HS-5 (cell line): Measurements from ENCODE around the gene PTCH2.
"Not testable (repeated sequence)": the region's sequence is repeated elsewhere in the genome, so short reads cannot be mapped to it uniquely, and the experiment has no call there.

Experiments
- DNase-seq: peaks from one replicate; pipeline ENCODE4 v3.0.0-alpha.2; 2012; ENCODE audit warnings: low read depth

PTCH2 gene

DNA sequence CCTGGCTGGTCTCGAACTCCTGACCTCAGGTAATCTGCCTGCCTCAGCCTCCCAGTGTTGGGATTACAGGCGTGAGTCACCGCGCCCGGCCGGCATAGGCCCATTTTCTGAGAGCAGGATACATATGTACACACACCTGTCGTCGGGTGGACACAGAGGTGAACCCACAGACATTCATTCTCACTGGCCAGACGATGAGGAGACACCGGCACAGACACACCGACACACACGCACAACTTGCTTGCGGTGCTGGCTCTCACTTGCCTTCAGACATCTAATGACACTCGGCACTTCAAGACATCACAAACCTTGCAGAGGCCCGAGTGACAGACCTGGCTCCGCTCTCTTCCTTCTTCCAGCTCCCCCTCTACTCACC, 579 bp downstream of the PTCH2 start:
- DNase-seq, result no peak

DNA sequence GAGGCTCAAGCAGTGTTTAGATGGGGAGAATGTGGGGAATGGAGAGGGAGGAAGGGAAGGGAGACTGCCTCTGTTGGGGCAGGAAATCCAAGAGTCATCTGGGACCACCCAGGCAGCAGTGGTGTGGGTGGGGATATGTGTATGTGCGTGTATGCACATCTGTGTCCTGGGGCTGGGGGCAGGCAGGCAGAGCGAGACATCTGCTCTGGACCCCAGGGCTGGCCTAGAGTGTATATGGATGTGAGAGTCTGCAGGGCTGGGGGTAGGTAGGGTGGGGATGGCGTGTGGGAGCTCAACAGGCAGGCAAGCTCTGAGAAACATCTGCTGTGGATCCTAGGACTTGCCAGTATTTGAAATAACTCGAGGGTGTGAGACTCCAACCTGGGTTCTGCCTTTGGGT, 3.5 kb downstream of the PTCH2 start:
- no peak for DNase-seq

DNA sequence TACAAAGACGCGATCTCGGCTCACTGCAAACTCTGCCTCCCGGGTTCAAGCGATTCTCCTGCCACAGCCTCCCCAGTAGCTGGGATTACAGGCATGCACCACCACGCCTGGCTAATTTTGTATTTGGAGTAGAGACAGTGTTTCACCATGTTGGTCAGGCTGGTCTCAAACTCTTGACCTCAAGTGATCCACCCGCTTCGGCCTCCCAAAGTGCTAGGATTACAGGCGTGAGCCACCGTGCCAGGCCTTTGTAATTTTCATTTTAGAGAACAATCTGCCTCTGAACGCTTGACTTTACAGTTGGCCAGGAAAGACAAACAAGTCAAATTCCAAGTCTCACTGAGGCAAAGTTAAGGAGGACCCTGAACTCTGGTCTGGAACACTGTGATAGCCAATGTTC, 4.8 kb downstream of the PTCH2 start:
- DNase-seq, result not testable (repeated sequence)

DNA sequence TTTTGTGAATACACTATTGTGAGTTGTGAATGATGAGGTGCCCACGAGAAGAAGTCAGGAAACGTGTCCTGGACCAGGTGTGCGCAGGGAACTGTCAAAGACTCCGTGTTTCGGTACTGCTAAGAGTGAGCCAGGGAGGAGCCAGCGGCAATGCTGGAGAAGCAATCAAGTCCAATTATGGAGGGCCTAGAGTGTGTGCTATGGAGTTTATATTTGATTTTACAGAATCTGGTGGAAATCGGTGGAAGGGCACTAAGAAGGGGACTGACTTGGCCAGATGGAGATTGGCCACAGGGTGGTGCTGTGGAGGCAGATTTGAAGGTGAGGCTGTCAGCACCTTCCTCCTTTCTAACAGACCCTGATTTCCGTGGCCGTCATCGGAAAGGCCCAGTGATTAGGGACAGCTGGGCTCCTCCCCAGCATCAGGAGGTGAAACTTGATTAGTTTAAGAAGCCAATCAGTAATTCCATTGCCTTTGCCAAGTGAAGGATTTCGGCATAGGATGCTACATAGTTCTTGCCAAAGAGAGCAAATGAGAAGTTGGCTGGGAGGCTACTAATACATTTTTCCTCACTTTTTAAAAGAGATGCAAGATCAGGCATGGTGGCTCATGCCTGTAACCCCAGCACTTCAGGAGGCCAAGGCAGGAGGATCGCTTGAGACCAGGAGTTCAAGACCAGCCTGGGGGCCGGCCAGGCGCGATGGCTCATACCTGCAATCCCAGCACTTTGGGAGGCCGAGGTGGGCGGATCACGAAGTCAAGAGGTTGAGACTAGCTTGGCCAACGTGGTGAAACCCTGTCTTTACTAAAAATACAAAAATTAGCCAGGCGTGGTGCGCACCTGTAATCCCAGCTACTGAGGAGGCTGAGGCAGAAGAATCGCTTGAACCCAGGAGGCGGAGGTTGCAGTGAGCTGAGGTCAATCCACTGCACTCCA, 7.0 kb downstream of the PTCH2 start:
- DNase-seq, result peak; percentile 43

DNA sequence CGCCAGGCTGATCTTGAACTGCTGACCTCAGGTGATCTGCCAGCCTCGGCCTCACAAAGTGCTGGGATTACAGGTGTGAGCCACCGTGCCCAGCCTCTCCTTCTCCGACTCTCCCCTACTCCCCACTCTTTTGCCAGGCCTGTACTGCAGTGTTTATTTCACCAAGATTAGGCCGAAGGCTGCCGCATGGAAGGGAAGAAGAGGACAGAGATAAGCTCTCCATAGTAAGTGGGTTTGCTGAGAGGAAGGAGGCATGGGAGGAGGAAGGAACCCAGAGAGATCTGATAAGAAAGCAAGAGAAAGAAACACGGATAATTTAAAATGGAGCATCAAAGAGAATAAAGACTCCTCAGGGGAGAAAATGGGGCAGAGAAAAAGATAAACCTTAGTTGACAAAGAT, 8.7 kb downstream of the PTCH2 start:
- no peak for DNase-seq

DNA sequence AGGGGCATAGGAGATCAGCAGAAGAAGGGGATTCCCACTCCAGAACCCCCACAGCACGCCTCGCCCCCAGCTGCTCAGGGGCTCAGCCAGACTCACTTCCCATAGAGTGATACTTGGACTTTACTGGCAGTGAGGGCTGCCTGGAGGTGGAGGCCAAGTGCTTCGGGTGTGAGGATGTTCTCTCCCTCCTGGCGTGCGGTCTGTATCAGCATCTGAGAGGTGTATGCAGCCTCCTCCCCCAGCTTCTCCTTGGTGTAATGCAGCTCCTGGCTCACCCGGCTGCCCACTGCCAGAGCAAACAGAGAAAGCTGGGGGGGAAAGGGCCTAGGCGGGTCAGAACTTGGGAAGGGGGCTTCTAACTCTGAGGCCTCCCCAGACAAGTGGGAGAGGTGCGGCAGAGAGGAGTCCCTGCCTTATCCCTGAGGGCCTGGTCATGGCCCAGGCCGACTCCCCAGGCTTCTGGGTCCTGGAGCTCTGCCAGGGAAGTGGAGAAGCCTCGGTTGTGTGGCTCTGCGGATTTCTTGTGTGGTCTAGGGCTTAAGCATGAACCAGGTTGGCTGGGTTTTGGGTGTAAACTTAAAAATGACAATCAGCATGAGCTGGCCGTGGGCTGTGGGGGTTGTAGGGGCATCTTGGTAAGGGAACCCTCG, 10.9 kb downstream of the PTCH2 start:
- DNase-seq, result no peak

DNA sequence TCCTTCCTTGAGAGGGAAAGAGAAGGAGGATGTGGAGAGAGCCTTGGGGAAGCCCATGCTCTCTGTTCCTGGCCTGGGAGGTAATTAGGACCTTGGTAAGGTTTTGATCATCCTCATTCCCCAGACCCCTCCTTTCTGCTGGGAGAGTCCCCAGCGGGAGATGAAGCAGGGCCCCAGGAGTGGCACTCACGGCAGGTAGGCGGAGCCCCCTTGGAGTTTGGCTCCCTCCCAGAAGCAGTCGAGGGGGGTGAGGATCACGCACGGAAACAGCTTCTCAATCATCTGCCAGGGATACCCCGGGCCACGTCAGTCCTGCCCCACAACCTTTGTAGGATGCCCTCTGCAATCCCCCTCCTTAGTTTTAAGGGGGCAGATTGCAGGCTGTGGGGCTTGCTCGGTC, 11.5 kb downstream of the PTCH2 start:
- no peak for DNase-seq

DNA sequence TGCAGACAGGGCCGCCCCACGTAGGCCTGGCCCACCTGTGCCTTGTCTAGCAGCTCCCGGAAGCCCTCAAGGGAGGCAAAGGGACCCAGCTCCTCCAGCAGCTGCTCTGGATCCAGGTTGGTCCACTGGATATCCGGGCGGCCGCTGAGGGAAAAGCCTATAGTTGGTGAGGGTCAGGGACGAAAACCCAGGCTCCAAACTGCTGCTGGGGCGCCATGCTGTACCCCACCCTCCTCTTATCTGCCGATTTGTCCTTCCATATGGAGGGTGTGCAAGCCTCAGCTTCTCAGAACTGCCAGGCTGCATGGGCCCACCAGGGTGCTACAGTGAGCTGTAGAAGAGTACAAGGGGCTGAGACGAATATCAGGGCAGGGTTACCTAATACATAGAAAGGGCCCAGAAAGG, 12.2 kb downstream of the PTCH2 start:
- no peak for DNase-seq

DNA sequence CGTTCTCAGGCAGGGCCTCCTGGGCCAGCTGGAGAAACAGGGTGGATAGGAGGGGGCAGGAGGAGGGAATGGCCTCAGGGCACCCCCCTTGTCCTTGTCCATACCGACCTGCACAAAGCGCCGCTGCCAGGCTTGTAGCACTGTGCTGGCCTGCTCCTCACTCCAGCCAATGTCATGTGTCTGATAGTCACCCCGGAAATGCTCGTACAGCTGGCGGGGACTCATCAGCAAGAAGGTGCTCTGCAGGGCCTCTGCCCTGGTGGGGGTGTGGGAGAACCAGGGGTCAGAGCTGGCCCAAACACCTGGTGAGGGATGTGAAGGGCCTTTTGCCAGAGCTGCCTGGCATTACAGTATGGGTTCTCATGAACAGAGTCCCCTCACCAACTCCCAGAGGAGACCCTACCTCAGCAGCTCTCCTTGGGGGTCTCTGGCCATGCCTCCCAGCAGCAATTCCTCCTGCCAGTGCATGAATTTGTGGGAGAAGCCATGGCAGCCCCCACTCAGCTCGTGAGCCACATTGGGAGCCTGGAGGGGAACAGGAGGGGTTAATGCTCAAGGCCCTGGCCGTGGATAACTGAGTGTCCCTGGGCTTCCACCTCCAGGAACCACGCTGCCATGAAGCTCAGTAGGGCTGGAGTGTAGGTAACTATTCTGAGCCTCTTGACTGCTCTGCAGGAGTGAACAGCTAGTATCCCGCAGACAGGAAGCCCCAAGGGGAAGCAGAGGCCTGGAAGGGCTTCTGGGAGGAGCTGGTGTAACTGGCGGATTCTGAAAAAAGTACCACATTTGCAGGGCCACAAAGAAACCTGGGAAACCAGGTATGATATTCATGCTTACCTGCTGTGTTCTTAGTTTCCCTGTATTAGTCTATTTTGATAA, 13.3 kb downstream of the PTCH2 start:
- no peak for DNase-seq

DNA sequence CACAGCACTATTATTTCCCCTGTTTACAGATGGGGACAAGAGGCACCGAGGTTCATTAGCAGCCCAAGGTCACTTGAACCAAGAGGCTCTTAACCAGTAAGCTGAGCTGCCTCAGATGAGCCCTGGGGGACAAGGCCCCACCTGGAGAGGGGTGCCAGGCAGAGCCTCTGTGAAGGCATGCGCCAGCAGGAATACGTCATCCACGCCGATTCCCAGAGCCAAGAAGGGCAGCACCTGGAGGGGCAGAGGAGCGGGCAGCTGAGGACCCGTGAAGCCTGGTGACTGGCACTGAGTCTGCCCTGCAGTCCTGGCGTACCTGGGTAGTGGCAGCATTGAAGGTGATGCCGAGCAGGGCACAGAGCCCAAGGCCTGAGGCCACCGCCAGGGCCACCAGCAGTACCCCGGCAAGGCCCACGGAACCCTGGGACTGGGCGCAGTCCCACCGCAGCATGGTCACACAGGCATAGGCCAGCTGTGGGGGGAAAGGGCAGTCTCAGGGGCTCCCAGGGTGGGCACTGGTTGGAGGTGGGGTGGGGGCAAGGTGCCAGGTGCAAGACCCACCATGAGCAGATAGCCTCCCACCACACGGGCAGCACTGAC, 14.1 kb downstream of the PTCH2 start:
- no peak for DNase-seq

DNA sequence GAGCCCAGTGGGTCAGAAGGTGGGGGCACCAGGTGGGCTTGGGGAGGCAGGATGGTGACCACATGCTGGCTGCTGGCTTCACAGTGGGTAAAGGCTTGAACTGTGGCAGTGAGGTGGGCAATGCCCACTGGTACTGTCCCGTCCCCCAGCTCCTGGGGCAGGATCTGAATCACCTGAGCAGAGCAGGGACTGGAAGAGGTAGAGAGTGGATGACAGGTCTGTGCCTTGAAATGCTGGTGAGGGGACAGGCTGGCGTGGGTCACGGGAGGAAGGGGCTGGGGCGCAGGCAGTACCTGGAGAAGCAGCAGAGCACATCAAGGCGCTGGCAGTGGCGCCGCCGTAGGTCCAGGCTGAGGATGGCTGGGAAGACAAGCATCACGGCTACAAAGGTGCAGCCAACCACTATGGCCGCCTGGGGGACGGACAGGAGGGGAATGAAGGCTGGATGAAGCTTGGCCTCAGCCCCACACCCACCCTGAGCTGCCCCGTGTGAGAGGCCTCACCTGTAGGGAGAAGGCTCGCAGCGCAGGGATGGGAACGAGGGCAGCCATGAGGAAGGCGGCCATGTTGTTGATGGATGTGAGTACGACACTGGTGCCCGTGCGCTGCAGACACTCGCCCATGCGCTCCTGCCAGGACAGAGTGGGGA, 14.9 kb downstream of the PTCH2 start:
- no peak for DNase-seq

DNA sequence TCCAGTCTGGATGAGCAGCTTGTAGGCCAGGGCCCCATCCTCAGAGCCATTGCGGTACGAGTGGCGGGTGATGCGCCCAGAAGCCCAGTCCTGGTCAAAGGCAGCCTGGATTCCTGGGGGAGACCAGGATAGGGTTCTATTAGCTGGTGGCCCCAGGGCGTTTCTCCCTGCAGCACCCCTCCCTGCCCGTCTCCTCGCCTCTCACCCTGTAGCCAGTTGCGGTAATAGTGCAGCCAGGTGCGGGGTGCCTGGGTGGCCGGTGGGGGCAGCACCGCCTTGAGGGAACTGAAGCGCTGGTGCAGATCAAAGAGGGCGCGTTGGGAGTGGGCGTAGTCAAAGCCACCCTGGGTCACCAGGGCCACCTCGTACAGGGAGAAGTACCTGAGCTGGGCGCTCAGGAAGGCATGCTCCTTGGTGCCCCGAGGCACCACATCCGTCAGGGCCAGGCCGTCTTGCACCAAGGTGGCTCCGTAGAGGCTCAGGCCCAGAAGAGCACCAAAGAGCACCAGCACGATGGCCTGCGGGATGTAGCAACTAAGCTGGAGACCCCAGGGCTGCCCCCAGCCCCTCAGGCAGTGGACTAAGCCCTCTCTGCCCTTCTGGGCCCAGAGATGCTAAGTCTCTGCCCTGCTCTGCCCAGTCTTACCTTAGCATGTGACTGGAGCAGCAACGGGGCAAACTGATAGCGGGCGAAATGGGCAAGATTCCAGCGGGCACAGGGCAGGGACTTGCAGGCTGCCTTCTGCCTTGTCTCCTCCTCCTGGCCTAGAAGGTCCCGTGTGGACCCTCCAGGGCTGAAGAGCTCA, 15.7 kb downstream of the PTCH2 start:
- DNase-seq, result no peak

DNA sequence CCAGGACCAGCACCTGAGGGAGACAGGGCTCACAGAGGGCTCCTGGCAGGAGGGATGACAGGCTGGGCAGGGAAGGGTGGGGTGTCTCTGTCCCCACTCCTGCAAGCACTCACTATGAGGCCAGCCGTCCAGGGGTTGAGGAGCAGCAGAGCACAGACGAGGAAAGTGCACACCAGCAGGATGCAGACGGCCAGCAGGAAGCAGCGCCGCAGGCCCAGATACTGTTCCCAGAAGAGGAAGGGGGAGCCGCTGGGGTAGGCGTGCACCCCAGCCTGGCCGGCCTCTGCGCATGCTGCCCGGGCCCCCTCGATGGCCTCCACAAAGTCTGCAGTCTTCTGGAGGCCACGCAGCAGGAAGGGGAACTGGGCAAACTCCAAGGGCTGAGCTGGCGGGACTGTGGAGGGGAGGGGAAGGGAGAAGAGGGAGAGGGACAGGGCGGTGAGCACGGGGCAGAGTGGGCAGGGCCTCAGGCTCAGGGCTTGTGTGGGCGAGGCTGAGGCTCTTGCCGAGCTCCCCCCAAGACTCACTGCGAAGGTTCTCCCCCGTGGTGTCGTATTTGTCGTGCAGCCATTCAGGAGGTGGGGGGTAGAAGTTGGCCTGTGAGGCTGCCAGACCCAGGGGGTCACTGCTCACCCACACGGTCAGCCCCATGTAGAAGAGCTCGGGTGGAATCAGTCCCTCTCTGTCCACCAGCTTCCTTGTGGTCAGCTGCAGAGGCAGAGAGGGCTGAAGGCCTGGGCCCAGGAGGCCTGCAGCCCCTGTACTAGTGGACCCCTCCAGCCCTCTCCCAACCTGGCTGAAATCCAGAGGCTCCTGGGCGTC, 16.5 kb downstream of the PTCH2 start:
- no peak for DNase-seq

DNA sequence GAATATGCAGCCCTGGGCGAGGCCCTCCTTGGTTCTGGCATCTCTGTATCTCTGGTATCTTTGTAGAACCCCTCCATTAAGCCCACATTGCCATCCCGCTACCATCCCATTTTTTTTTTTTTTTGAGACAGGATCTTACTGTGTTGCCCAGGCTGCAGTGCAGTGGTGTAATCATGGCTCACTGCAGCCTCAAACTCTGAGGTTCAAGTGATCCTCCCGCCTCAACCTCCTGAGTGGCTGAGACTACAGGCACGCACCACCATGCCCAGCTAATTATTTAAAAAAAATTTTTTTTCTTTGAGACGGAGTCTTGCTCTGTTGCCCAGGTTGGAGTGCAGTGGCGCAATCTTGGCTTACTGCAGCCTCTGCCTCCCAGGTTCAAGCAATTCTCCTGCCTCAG, 18.7 kb downstream of the PTCH2 start:
- DNase-seq, result not testable (repeated sequence)

DNA sequence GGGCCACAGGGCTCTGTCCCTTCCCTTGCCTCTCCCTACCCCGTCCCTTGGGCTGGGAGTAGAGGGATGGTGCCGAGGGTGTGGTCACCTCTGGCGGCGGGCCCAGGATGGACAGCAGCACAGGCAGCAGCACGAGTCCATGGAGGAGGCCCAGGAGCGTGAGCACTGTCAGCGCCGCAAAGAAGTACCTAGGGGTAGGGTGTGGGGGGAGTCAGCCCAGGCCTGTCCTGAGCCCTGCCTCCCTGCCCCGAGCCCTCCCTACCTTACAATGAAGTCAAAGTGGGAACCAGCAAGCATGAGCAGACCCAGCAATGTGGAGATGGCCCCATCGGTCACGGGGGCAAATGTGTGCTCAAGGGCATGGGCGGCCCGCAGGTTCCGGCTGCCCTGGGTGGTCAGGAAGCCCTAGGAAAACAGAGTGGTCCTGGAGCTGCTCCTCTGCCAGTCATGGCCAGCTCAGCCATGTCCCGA, 20.0 kb downstream of the PTCH2 start:
- no peak for DNase-seq

DNA sequence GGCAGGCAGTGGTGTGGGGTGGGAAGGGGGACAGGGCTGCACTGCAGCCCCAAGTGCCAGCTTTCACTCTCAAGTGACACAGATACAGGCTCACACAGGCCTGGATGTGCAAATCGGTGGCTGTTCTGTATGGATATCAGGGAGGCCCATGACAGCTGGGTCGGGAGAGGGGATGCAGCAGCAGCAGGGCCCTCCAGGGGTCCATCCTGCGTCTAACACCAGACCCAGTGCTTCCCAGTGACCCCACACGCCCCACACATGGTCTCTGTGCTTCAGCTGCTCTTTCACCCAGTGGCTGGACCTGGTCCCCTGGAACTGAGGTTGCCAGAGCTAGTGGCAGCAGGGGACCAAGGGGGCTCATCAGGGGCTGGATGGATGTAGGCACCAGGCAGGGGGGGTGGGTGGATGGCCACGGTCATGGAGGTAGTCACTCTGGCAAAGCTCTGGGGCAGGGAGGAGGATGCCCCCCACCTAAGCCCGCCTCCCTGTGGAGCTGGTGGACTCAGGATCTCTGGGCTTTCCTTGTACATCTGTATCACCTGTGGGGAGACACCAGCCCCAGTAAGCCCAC, 20.8 kb downstream of the PTCH2 start:
- DNase-seq, result no peak

DNA sequence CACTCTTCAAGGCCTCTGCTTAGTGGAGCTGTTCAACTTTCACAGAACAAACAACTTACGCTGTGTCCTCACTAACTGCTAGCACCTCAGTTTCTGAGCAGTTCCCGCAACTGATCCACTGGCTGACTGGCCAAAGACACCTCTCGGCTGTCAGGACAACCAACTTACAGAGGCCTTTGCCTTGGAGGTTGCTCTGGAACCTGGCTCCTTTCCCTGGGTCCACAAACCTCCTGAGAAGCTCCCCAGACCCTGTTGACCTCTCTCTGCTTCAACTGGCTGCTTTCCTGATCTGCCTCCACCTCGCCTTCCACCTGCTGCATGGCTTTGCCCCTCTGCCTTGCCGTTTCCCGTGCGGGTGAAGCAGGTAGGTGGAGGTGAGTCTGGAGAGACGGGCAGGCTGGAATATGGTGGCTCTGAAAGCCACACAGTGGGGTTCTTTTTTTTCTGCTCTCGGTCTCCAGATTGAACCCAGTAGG, 21.8 kb downstream of the PTCH2 start:
- no peak for DNase-seq

DNA sequence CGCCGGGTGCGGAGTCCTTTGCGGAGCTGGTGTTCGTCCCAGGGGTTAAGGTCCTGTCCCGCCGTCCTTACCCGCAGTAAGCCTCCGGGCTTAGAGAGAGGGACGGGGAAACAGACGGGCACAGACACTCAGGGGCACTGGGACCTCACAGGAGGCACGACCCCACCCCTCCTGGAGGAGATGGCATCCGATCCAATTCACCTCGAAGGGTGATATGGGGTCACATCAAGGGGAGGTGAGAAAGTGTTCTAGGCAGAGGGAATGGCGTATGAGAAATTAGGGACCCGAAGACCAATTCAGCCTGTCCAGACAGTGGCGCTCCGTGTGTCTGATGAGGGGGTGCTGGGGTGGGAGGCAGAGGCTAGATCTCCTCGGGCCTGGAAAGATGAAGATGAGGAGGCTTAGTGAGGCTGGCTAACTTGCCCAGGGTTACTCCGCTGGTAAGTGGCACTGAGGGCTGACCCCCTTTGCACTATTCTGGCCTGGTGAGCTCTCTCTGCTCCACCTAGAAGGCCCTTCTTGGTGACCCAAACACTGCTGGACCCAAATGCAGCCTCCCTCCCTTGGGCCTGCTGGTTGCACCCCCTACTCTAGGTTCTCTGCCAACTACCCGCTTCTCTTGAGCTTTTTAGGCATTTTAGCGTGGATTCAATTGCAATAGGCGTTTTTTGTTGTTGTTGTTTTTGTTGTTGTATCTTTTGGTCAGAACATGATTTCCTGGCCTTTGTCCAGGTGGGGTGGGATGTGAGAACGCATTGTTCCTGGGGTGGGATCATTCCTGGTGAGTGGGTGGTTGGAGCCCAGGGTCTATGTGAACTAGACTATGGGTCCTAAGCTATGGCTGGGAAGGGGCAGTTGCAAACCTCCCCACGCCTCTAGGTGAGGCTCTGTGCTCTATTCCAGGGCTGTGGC, 22.5 kb downstream of the PTCH2 start:
- no peak for DNase-seq
